ENCODE data around the gene TSPEAR. TPM values are rescaled to one million over a fixed set of nuclear protein-coding genes. Genes with fewer than 3 reads are reported as not detected.

Gene TSPEAR
- total RNA-seq, 1 experiment from 2014 or later: not detected

DNA sequence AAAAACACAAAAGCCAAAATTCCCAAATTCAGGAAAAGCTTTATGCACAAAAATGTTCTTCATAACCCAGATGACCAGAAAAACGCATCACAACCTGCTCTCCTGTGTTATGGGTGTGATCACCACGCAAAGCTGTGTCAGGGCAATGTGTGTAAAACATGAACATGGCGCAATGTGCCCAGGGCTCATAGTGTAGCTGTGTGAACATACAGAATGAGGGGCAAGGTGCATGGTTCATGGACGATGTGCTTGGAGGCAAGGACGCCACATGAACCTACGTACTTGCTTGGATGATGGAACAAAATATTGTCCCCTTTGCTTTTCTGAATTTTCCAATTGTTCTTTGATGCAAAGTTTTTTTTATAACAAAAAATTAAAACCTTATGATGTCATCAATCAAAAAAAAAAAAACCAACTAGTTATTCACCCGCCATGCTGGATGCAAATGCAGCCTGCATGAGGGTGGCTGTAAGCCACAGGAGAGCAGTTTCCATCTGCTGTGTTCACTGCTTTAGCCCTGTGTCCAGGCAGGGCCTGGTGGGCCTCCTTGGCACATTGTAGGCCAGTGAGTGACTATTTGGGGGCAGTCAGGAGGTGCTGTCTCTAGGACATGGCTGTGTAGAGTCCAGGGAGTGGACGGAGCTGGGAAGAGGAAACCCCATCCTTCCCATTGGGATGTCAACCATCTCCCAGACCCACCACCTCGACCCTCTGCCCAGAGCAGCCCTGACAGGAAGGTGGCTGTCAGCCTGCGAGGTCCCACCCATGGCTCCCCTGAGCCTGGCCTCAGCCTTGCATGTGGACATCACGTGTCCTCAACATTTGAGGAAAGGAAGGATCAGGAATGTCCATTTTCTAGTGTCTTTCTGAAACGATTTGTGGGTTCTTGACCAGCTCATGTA lies 185.0 kb downstream of the TSPEAR start:
- DNase-seq (ENCODE audit: low read depth, low spot score): no peak
- Histone ChIP-seq H3K4me1 (ENCODE audit: control insufficient read depth, insufficient read depth, low read length) (no peaks in the 10 kb centered on the region), H3K36me3 (ENCODE audit: control insufficient read depth, insufficient read depth, low read length) (no peaks in the 10 kb centered on the region), H3K27me3 (ENCODE audit: control insufficient read depth, insufficient read depth, low read length) (no peaks in the 10 kb centered on the region), H3K4me3 (ENCODE audit: low read depth in 2 of 2, low read length in 2 of 2) (no peak overlapping the region), H3K9me3 (ENCODE audit: control insufficient read depth, insufficient read depth, low read depth, low read length) (no peaks in the 10 kb centered on the region), H3K27ac (ENCODE audit: low read length) (no peak overlapping the region)
- CTCF ChIA-PET: no interaction called here
- intact Hi-C loops (cut with micrococcal nuclease; ENCODE audit: unreplicated experiment): no loop called here
- POLR2A ChIA-PET: no interaction called here
- no peak for ATAC-seq
- BruUV-seq (replicated peaks): no TSS peak
- in situ Hi-C loops (cut with HindIII; ENCODE audit: low pct_unique_long_range_greater_than_20kb, low sequenced_read_pairs): no loop called here
- no peak for TF ChIP-seq TCF7L2 (IDR thresholded peaks at IDR 0.05; ENCODE audit: low read depth, low read length)
- TF ChIP-seq, protein P1, sequence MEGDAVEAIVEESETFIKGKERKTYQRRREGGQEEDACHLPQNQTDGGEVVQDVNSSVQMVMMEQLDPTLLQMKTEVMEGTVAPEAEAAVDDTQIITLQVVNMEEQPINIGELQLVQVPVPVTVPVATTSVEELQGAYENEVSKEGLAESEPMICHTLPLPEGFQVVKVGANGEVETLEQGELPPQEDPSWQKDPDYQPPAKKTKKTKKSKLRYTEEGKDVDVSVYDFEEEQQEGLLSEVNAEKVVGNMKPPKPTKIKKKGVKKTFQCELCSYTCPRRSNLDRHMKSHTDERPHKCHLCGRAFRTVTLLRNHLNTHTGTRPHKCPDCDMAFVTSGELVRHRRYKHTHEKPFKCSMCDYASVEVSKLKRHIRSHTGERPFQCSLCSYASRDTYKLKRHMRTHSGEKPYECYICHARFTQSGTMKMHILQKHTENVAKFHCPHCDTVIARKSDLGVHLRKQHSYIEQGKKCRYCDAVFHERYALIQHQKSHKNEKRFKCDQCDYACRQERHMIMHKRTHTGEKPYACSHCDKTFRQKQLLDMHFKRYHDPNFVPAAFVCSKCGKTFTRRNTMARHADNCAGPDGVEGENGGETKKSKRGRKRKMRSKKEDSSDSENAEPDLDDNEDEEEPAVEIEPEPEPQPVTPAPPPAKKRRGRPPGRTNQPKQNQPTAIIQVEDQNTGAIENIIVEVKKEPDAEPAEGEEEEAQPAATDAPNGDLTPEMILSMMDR (IDR thresholded peaks at IDR 0.05): no peak
- TF ChIP-seq SIN3A (IDR thresholded peaks at IDR 0.05; ENCODE audit: borderline replicate concordance, insufficient read depth, low read depth, low read length): no peak

DNA sequence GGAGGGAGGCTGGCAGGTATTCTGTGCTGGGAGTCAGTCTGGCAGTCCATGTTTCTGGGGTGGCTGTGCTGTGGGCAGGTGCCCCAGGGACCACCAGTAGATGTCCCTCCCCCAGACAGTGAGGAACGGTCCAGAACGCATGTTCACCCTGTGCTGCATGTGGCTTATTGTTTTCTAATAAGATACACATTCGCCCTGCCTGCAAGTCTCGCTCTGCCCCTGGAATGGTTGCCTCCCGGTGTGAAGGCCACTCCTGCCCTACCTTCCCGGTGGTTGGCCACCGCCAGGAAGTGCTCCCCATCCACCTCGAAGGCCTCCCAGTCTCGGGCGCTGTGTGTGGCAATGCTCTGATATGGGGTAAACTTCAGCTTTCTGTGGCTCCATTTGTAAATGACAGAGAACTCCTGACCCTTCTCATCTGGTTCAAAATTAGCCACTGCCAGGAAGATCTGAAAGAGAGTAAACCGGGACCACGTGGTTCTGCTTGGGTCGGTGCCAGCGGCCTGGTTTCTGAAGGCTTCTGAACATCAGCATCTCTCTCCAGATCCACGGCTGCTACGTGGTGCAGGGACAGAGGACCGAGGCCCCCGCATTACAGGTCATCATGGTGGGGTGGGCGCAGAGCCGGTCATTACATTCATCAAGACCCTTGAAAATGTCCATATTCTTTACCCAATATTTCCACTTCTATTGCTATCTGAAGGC lies 185.8 kb downstream of the TSPEAR start:
- Histone ChIP-seq H3K4me1 (ENCODE audit: control insufficient read depth, insufficient read depth, low read length) (no peaks in the 10 kb centered on the region), H3K27ac (ENCODE audit: low read length) (no peak overlapping the region), H3K9me3 (ENCODE audit: control insufficient read depth, insufficient read depth, low read depth, low read length) (no peaks in the 10 kb centered on the region), H3K27me3 (ENCODE audit: control insufficient read depth, insufficient read depth, low read length) (no peaks in the 10 kb centered on the region), H3K4me3 (ENCODE audit: low read depth in 2 of 2, low read length in 2 of 2) (no peak overlapping the region), H3K36me3 (ENCODE audit: control insufficient read depth, insufficient read depth, low read length) (no peaks in the 10 kb centered on the region)
- POLR2A ChIA-PET: no interaction called here
- TF ChIP-seq, protein P2, sequence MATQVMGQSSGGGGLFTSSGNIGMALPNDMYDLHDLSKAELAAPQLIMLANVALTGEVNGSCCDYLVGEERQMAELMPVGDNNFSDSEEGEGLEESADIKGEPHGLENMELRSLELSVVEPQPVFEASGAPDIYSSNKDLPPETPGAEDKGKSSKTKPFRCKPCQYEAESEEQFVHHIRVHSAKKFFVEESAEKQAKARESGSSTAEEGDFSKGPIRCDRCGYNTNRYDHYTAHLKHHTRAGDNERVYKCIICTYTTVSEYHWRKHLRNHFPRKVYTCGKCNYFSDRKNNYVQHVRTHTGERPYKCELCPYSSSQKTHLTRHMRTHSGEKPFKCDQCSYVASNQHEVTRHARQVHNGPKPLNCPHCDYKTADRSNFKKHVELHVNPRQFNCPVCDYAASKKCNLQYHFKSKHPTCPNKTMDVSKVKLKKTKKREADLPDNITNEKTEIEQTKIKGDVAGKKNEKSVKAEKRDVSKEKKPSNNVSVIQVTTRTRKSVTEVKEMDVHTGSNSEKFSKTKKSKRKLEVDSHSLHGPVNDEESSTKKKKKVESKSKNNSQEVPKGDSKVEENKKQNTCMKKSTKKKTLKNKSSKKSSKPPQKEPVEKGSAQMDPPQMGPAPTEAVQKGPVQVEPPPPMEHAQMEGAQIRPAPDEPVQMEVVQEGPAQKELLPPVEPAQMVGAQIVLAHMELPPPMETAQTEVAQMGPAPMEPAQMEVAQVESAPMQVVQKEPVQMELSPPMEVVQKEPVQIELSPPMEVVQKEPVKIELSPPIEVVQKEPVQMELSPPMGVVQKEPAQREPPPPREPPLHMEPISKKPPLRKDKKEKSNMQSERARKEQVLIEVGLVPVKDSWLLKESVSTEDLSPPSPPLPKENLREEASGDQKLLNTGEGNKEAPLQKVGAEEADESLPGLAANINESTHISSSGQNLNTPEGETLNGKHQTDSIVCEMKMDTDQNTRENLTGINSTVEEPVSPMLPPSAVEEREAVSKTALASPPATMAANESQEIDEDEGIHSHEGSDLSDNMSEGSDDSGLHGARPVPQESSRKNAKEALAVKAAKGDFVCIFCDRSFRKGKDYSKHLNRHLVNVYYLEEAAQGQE (IDR thresholded peaks at IDR 0.05; ENCODE audit: insufficient read depth in 1 of 2, low read depth in 2 of 2, low read length in 1 of 2): no peak
- no peak for TF ChIP-seq POLR2AphosphoS5 (IDR thresholded peaks at IDR 0.05; ENCODE audit: low read depth, low read length)
- no peak for TF ChIP-seq SIN3A (IDR thresholded peaks at IDR 0.05; ENCODE audit: borderline replicate concordance, insufficient read depth, low read depth, low read length)
- TF ChIP-seq, protein P1 (IDR thresholded peaks at IDR 0.05): no peak
- TF ChIP-seq TCF7L2 (IDR thresholded peaks at IDR 0.05; ENCODE audit: low read depth, low read length): no peak
- intact Hi-C loops (cut with micrococcal nuclease; ENCODE audit: unreplicated experiment): no loop called here
- no TSS peak for BruUV-seq (replicated peaks)
- DNase-seq (ENCODE audit: low read depth, low spot score) (no peak), ATAC-seq (no peak)
- CTCF ChIA-PET: no interaction called here
- in situ Hi-C loops (cut with HindIII; ENCODE audit: low pct_unique_long_range_greater_than_20kb, low sequenced_read_pairs): no loop called here
